ENCODE data around the gene PPP3R1. TPM values are rescaled to one million over a fixed set of nuclear protein-coding genes. Genes with fewer than 3 reads are reported as not detected.

PPP3R1 gene
- total and polyA plus RNA-seq, 2 donors (not counting 3 experiments of a cell fraction or from before 2014, with no cell fraction given), result 8.4 to 62.2 TPM

DNA sequence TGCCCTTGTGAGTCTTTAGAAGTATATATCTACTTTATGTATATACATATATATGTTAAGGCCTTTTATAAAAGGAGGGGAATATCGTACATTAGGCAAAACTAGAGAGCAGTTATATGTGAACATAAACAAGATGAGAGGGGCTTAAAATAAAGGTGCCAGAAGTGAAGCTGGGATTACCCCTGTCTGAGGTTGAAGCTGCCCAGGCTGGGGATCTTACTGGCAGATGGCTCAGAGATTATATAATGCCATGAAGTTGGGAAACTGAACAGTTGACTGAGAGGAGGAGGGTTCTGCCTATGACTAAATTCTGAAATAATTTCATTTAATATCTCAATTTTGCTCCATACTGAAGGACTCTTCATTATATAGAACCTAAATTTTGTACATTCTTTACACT is 88.7 kb downstream of the PPP3R1 start:
- POLR2A ChIA-PET, result no interaction called here
- no peak overlapping the region for H3K27ac ChIP-seq (ENCODE audit: insufficient read depth, low read depth, low read length)
- peaks cover 8% of the 10 kb centered on the region for H3K4me1 ChIP-seq (ENCODE audit: control insufficient read depth, extremely low read depth, insufficient read depth, low read length)
- H4K20me1 ChIP-seq (replicated peaks; ENCODE audit: control insufficient read depth, extremely low read depth, insufficient read depth, low read length), result no peaks in the 10 kb centered on the region
- H3K4me2 ChIP-seq (ENCODE audit: insufficient read depth, low read length), result no peak overlapping the region
- H3K79me2 ChIP-seq (ENCODE audit: control insufficient read depth, insufficient read depth, low read length), result peaks cover 32% of the 10 kb centered on the region
- no peak overlapping the region for H3K9ac ChIP-seq (replicated peaks; ENCODE audit: extremely low read depth, insufficient read depth, low read length)
- FAIRE-seq, result no peak
- no peaks in the 10 kb centered on the region for H3K27me3 ChIP-seq (ENCODE audit: control insufficient read depth in 2 of 2, insufficient read depth in 2 of 2, low read length in 2 of 2)
- no peak for DNase-seq (ENCODE audit: low read depth, low spot score)
- H3K9me1 ChIP-seq (replicated peaks; ENCODE audit: control insufficient read depth, extremely low read depth, insufficient read depth, low read length), result no peaks in the 10 kb centered on the region
- intact Hi-C loops (cut with micrococcal nuclease) (no loop called here), dilution Hi-C loops (cut with MboI; ENCODE audit: extremely low pct_ligation_motif_present, low sequenced_read_pairs) (no loop called here)
- no peaks in the 10 kb centered on the region for H3K9me3 ChIP-seq (replicated peaks; ENCODE audit: control insufficient read depth, insufficient read depth, low read length)
- no peak overlapping the region for H3K4me3 ChIP-seq (replicated peaks in 1 of 3; ENCODE audit: insufficient read depth in 1 of 3, low read depth in 1 of 3, low read length in 3 of 3)
- peaks cover 2 to 29% of the 10 kb centered on the region in 2 experiments for H3K36me3 ChIP-seq (ENCODE audit: control insufficient read depth in 2 of 2, extremely low read depth in 1 of 2, insufficient read depth in 2 of 2, low read length in 2 of 2)
- H2AFZ ChIP-seq (ENCODE audit: low read depth, low read length), result no peak overlapping the region
- CTCF ChIA-PET, result no interaction called here
- BruUV-seq (replicated peaks), result no TSS peak
- TF ChIP-seq POLR2AphosphoS5 (IDR thresholded peaks at IDR 0.05; ENCODE audit: insufficient read depth, low read depth, low read length) (no peak), FOS (IDR thresholded peaks at IDR 0.05; ENCODE audit: borderline replicate concordance, insufficient read depth, low read length) (no peak), EZH2 (IDR thresholded peaks at IDR 0.05; ENCODE audit: borderline replicate concordance, low read depth, low read length, severe bottlenecking) (no peak), POLR2A (IDR thresholded peaks at IDR 0.05; ENCODE audit: low read depth, low read length) (no peak), MYC (IDR thresholded peaks at IDR 0.05; ENCODE audit: low read depth, low read length) (no peak), JUN (IDR thresholded peaks at IDR 0.05; ENCODE audit: borderline replicate concordance, insufficient read depth, insufficient read length, low read depth) (no peak), GATA2 (IDR thresholded peaks at IDR 0.05; ENCODE audit: insufficient read depth, insufficient read length, low read depth, low read length) (no peak)
- TF ChIP-seq, protein P1, sequence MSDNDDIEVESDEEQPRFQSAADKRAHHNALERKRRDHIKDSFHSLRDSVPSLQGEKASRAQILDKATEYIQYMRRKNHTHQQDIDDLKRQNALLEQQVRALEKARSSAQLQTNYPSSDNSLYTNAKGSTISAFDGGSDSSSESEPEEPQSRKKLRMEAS (IDR thresholded peaks at IDR 0.05; ENCODE audit: insufficient read depth, insufficient read length), result no peak
- TF ChIP-seq, protein P2, sequence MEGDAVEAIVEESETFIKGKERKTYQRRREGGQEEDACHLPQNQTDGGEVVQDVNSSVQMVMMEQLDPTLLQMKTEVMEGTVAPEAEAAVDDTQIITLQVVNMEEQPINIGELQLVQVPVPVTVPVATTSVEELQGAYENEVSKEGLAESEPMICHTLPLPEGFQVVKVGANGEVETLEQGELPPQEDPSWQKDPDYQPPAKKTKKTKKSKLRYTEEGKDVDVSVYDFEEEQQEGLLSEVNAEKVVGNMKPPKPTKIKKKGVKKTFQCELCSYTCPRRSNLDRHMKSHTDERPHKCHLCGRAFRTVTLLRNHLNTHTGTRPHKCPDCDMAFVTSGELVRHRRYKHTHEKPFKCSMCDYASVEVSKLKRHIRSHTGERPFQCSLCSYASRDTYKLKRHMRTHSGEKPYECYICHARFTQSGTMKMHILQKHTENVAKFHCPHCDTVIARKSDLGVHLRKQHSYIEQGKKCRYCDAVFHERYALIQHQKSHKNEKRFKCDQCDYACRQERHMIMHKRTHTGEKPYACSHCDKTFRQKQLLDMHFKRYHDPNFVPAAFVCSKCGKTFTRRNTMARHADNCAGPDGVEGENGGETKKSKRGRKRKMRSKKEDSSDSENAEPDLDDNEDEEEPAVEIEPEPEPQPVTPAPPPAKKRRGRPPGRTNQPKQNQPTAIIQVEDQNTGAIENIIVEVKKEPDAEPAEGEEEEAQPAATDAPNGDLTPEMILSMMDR (IDR thresholded peaks at IDR 0.05; ENCODE audit: extremely low read depth in 1 of 2, insufficient read depth in 1 of 2, low read depth in 1 of 2, low read length in 2 of 2), result no peak

All from endothelial cell of umbilical vein (primary cell).